ENCODE measurements around the gene NHERF2. TPM values are rescaled to one million over a fixed set of nuclear protein-coding genes. Genes with fewer than 3 reads are reported as not detected.

The NHERF2 gene
- total RNA-seq, 6 experiments from 2014 or later: 140 to 177 (median 152) TPM

GRCh38 chr16:2025251-2025650 lies 1.5 kb upstream of the NHERF2 start:
- Mint-ChIP-seq H3K27me3 (ENCODE audit: insufficient read depth) (peaks cover 8% of the 10 kb centered on the region), H3K27ac (no peak overlapping the region), H3K4me3 (no peak overlapping the region), H3K9me3 (no peaks in the 10 kb centered on the region), H3K36me3 (ENCODE audit: low read depth) (no peaks in the 10 kb centered on the region), H3K4me1 (ENCODE audit: low read depth) (peaks cover 34% of the 10 kb centered on the region)
- no peak for TF ChIP-seq CTCF (IDR thresholded peaks at IDR 0.05)
- no peak for DNase-seq

- no peak for TF ChIP-seq CTCF (IDR thresholded peaks at IDR 0.05)
- Mint-ChIP-seq H3K27ac (no peak overlapping the region), H3K4me3 (peak overlapping the region; percentile 58), H3K27me3 (ENCODE audit: insufficient read depth) (peaks cover 5% of the 10 kb centered on the region), H3K9me3 (no peaks in the 10 kb centered on the region), H3K36me3 (ENCODE audit: low read depth) (no peaks in the 10 kb centered on the region), H3K4me1 (ENCODE audit: low read depth) (peaks cover 34% of the 10 kb centered on the region)
- DNase-seq: no peak
These were observed 733 bp upstream of the NHERF2 start for GRCh38 chr16:2025878-2026460.

DNA sequence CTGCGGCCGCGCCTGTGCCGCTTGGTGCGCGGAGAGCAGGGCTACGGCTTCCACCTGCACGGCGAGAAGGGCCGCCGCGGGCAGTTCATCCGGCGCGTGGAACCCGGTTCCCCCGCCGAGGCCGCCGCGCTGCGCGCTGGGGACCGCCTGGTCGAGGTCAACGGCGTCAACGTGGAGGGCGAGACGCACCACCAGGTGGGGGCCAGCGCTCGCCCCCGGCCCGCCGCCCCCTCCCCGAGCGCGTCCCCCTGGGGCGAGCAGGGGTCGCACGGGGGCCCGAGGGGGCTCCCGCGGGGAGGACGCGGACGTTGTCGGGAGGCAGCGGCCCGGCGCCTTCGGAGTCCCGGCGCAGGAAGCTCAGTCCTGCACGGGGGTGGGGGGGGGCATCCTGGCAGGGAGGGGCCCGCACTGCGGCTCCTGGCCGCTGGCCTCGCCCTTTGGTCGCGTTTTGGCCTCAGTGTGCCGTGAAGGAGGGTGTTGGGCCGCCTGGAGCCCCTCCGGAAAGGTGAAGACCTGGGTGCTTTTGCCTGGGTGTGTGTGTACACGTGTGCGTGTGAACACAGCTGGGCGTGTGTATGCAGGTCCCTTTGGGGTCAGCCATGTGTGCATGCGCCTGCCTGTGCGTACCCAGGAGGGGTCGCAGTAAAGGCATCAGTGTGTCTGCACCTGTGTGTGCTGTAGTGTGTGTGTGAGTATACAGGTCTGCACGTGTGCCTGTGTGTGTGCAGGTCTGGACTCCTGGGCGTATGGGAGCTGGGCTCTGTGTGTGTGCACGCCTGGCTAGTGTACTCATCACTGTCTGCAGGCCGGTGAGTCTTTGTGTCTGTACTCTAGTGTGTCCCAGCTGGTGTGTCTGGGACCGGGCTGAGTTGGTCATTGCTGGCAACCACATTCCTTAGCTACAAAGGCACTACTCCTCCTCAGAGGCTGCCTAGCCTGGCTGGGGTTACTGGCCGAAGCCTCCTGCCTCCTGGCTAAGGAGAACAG lies 615 bp downstream of the NHERF2 start:
- H3K9me3 Mint-ChIP-seq: no peaks in the 10 kb centered on the region

DNA sequence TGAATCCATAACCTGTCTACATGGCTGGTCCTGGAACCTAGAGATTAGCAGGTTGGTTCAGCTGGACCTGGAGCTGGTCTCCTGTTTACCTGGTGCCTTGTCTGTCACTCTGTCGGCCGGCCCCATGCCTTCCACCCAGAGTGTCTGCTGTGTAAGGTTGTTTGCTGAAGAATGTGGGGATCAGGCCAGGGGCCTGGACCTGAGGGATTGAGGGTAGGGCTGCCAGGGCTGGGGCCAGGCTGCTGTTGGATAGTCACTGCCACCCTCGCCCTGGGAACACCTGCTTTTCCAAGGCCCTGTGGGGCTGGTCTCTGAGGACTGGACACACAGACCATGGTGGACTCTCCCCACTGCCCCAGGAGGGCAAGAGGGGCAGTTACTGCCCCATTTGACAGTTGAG lies 1.4 kb downstream of the NHERF2 start:
- DNase-seq: no peak

More for the DNA sequence above, 615 bp downstream of the NHERF2 start:
- peak overlapping the region; percentile 93 for H3K4me3 Mint-ChIP-seq
- H3K27me3 Mint-ChIP-seq (ENCODE audit: insufficient read depth): peaks cover 5% of the 10 kb centered on the region
- H3K36me3 Mint-ChIP-seq (ENCODE audit: low read depth): no peaks in the 10 kb centered on the region
- H3K4me1 Mint-ChIP-seq (ENCODE audit: low read depth): peaks cover 36% of the 10 kb centered on the region
- no peak for TF ChIP-seq CTCF (IDR thresholded peaks at IDR 0.05)
- H3K27ac Mint-ChIP-seq: peak overlapping the region; percentile 72
- peak; percentile 60 for DNase-seq

More for the DNA sequence above, 1.4 kb downstream of the NHERF2 start:
- H3K9me3 Mint-ChIP-seq: no peaks in the 10 kb centered on the region
- H3K4me1 Mint-ChIP-seq (ENCODE audit: low read depth): peaks cover 33% of the 10 kb centered on the region
- H3K36me3 Mint-ChIP-seq (ENCODE audit: low read depth): no peaks in the 10 kb centered on the region
- H3K27me3 Mint-ChIP-seq (ENCODE audit: insufficient read depth): peaks cover 1% of the 10 kb centered on the region
- peak overlapping the region; percentile 93 for H3K4me3 Mint-ChIP-seq
- H3K27ac Mint-ChIP-seq: no peak overlapping the region
- TF ChIP-seq CTCF (IDR thresholded peaks at IDR 0.05): no peak

All from HFFc6 (cell line).